ENCODE data around the gene RRM1. TPM values are rescaled to one million over a fixed set of nuclear protein-coding genes. Genes with fewer than 3 reads are reported as not detected.

Gene RRM1
- total RNA-seq (2021): 173 and 184 TPM in 2 replicates
- percentile 91 among the genes with signal in this experiment for Bru-seq, nascent RNA
- BruChase-seq, experiment 1, labeled RNA remaining after a 2-hour chase: percentile 84 among the genes with signal in this experiment
- BruChase-seq, experiment 2, labeled RNA remaining after a 6-hour chase: percentile 94 among the genes with signal in this experiment
- long read RNA-seq, transcript RRM1-201 (19 exons, 3,076 nt): major isoform, 343 of 398 reads
- long read RNA-seq, partial matches to known transcripts: 26 of 398 reads
- long read RNA-seq, other reads (novel, unspliced or antisense): 26 of 398 reads

DNA sequence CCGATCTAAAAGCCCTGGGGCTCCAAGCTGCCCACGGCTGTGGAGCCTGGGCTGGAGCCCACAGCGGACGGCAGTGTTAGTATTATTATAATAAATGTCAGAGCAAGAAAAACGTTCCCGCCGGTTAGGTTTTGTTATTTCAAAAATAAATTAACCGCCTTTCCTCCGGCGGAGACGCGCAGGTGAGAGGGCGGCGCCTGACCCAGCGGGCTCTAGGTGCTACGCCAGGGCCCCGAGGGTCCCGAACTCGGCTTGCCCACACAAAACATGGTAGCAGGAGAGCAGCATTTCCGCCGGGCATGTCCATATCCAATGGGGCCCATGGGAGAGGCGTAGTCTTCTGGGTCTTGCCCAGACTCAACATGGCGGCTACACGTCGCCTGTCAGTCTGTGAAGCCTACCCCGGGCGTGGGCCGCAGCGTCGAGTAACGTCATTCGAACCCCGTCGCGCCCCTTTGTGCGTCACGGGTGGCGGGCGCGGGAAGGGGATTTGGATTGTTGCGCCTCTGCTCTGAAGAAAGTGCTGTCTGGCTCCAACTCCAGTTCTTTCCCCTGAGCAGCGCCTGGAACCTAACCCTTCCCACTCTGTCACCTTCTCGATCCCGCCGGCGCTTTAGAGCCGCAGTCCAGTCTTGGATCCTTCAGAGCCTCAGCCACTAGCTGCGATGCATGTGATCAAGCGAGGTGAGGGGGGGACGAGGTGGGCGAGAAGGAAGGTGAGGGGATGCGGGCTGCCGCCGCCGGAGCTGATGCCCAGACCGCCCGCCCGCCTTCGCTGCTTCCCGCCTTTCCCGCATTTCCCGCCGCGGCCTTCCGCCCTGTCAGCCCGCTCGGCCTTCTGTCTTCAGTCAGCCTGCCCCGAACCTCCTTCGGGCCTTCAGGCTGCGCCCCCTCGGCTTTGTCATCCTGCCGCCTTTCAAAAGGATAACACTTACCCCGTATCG lies at the start of gene RRM1:
Gene RRM1 (plus strand): TSS at position 452 of the 944 bp plus-strand sequence. CDS start 214 bp downstream, at position 666.
- CTCF ChIA-PET: no interaction called here
- Histone ChIP-seq H3K27me3 (replicated peaks; ENCODE audit: insufficient read depth, low read depth, low read length, poor library complexity) (no peaks in the 10 kb centered on the region), H3K36me3 (ENCODE audit: insufficient read depth, low read length, poor library complexity, severe bottlenecking) (no peaks in the 10 kb centered on the region), H3K9me3 (ENCODE audit: low read depth, low read length, poor library complexity, severe bottlenecking) (no peaks in the 10 kb centered on the region), H3K4me1 (ENCODE audit: insufficient read depth, low read length, poor library complexity, severe bottlenecking) (peaks cover 19% of the 10 kb centered on the region), H3K4me3 (ENCODE audit: low read depth, low read length, poor library complexity, severe bottlenecking) (peak within 1 kb of the TSS; percentile 77), H3K27ac (ENCODE audit: low read depth, low read length, poor library complexity, severe bottlenecking) (peak within 1 kb of the TSS; percentile 92)
- BruUV-seq (replicated peaks): TSS peak; percentile 89
- POLR2A ChIA-PET (ENCODE audit: low non-redundant PET): no interaction called here
- no peak for TF ChIP-seq EZH2 (IDR thresholded peaks at IDR 0.05; ENCODE audit: borderline replicate concordance, low read depth, low read length, poor library complexity, severe bottlenecking)
- TF ChIP-seq, protein P1, sequence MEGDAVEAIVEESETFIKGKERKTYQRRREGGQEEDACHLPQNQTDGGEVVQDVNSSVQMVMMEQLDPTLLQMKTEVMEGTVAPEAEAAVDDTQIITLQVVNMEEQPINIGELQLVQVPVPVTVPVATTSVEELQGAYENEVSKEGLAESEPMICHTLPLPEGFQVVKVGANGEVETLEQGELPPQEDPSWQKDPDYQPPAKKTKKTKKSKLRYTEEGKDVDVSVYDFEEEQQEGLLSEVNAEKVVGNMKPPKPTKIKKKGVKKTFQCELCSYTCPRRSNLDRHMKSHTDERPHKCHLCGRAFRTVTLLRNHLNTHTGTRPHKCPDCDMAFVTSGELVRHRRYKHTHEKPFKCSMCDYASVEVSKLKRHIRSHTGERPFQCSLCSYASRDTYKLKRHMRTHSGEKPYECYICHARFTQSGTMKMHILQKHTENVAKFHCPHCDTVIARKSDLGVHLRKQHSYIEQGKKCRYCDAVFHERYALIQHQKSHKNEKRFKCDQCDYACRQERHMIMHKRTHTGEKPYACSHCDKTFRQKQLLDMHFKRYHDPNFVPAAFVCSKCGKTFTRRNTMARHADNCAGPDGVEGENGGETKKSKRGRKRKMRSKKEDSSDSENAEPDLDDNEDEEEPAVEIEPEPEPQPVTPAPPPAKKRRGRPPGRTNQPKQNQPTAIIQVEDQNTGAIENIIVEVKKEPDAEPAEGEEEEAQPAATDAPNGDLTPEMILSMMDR (conservative IDR thresholded peaks at IDR 0.05; ENCODE audit: low read depth, low read length): no peak
- intact Hi-C loops (cut with micrococcal nuclease; ENCODE audit: unreplicated experiment): no loop called here
- peak; percentile 97 for DNase-seq (ENCODE audit: low spot score)

DNA sequence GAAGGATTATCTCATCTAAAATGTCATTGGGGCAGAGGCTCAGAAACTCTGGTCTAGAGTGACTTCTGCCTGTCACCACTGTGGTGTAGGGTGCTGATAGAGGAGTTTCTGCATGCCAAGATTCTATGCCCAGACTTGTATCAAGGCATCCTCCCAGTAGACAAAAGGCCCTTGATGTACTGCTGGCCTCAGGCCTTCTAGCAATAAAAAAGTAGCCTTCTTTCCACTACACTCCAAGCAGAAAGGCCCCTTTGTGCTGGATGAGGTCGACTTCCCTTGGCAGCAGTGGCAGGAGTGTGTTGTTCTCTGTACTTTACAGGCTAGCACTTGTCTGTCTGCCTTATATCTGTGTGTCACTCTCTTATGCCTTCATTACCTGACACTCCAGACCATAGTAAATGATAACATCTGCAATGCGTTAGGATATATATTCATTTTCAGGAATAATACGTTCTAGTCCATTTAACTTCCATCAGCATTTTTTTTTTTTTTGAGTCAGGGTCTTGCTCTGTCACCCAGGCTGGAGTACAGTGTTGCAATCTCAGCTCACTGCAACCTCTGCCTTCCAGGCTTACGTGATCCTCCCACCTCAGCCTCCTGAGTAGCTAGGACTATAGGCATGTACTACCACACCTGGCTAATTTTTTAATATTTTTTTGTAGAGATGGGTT lies 49.5 kb upstream of the RRM1 start:
- no peaks in the 10 kb centered on the region for H3K36me3 ChIP-seq (ENCODE audit: insufficient read depth, low read length, poor library complexity, severe bottlenecking)
- H3K9me3 ChIP-seq (ENCODE audit: low read depth, low read length, poor library complexity, severe bottlenecking): no peaks in the 10 kb centered on the region
- BruUV-seq (replicated peaks): no TSS peak
- no peak overlapping the region for H3K4me3 ChIP-seq (ENCODE audit: low read depth, low read length, poor library complexity, severe bottlenecking)
- DNase-seq (ENCODE audit: low spot score): no peak
- no peak overlapping the region for H3K27ac ChIP-seq (ENCODE audit: low read depth, low read length, poor library complexity, severe bottlenecking)
- POLR2A ChIA-PET (ENCODE audit: low non-redundant PET): no interaction called here
- H3K4me1 ChIP-seq (ENCODE audit: insufficient read depth, low read length, poor library complexity, severe bottlenecking): no peaks in the 10 kb centered on the region
- CTCF ChIA-PET: no interaction called here
- H3K27me3 ChIP-seq (replicated peaks; ENCODE audit: insufficient read depth, low read depth, low read length, poor library complexity): no peaks in the 10 kb centered on the region
- no peak for TF ChIP-seq EZH2 (IDR thresholded peaks at IDR 0.05; ENCODE audit: borderline replicate concordance, low read depth, low read length, poor library complexity, severe bottlenecking)
- TF ChIP-seq, protein P1 (conservative IDR thresholded peaks at IDR 0.05; ENCODE audit: low read depth, low read length): no peak
- intact Hi-C loops (cut with micrococcal nuclease; ENCODE audit: unreplicated experiment): no loop called here

DNA sequence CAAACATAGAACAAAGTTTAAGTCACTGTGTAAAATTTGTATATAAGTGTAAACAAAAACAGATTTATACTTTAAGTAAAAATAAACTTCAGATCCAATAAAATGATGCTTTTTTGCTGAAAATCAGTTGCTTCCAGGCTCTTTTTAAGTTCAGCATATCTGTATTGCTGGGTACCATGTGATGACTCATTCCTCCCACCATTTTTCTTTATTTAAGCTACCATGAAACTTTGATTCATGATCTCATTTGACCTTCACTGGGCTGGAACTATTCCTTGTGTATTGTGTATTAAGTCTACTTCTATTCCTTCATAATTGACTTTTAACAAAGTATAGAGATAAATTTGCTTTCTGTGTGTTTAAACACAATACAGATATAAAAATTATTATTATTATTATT lies 46.3 kb upstream of the RRM1 start:
- intact Hi-C loops (cut with micrococcal nuclease; ENCODE audit: unreplicated experiment): no loop called here
- BruUV-seq (replicated peaks): no TSS peak
- Histone ChIP-seq H3K36me3 (ENCODE audit: insufficient read depth, low read length, poor library complexity, severe bottlenecking) (no peaks in the 10 kb centered on the region), H3K9me3 (ENCODE audit: low read depth, low read length, poor library complexity, severe bottlenecking) (no peaks in the 10 kb centered on the region), H3K4me1 (ENCODE audit: insufficient read depth, low read length, poor library complexity, severe bottlenecking) (no peaks in the 10 kb centered on the region), H3K4me3 (ENCODE audit: low read depth, low read length, poor library complexity, severe bottlenecking) (no peak overlapping the region), H3K27ac (ENCODE audit: low read depth, low read length, poor library complexity, severe bottlenecking) (no peak overlapping the region), H3K27me3 (replicated peaks; ENCODE audit: insufficient read depth, low read depth, low read length, poor library complexity) (no peaks in the 10 kb centered on the region)
- POLR2A ChIA-PET (ENCODE audit: low non-redundant PET): no interaction called here
- DNase-seq (ENCODE audit: low spot score): no peak
- CTCF ChIA-PET: no interaction called here
- no peak for TF ChIP-seq EZH2 (IDR thresholded peaks at IDR 0.05; ENCODE audit: borderline replicate concordance, low read depth, low read length, poor library complexity, severe bottlenecking)
- TF ChIP-seq, protein P1 (conservative IDR thresholded peaks at IDR 0.05; ENCODE audit: low read depth, low read length): no peak

Data from A673 (cell line).